HG03135 (cell line): ENCODE results near the gene RPUSD1.
A peak's percentile ranks its signal among the peaks of the same experiment; 100 is the strongest.
"Not testable (repeated sequence)": the region's sequence is repeated elsewhere in the genome, so short reads cannot be mapped to it uniquely, and the experiment has no call there.

ENCODE experiments used
- ATAC-seq: cut with Tn5 transposase; IDR thresholded peaks from one replicate; pipeline ENCODE4 v1.9.1; 2021; ENCODE audit warnings: mild to moderate bottlenecking, moderate library complexity; ENCODE audit not compliant: unreplicated experiment

Gene RPUSD1

GRCh38 chr16:787978-788398, at the start of gene RPUSD1:
RPUSD1 (minus strand) TSS chr16:788381; CDS start chr16:787737, 644 bp downstream.
- ATAC-seq = peak; percentile 18

- not testable (repeated sequence) for ATAC-seq
These were observed 48.6 kb upstream of the RPUSD1 start for GRCh38 chr16:836822-837221.

GRCh38 chr16:836221-836620, 48.0 kb upstream of the RPUSD1 start:
- ATAC-seq = no peak

- no peak for ATAC-seq
These were observed 47.2 kb upstream of the RPUSD1 start for GRCh38 chr16:835373-835772.

GRCh38 chr16:833411-833810, 45.2 kb upstream of the RPUSD1 start:
- ATAC-seq = no peak

- ATAC-seq = no peak
These were observed 44.6 kb upstream of the RPUSD1 start for GRCh38 chr16:832652-833336.

- ATAC-seq = no peak
These were observed 43.6 kb upstream of the RPUSD1 start for GRCh38 chr16:831571-832413.

GRCh38 chr16:830871-831570, 42.8 kb upstream of the RPUSD1 start:
- no peak for ATAC-seq

GRCh38 chr16:830107-830870, 42.1 kb upstream of the RPUSD1 start:
- no peak for ATAC-seq

- no peak for ATAC-seq
These were observed 40.7 kb upstream of the RPUSD1 start for GRCh38 chr16:828891-829290.

- no peak for ATAC-seq
These were observed 39.3 kb upstream of the RPUSD1 start for GRCh38 chr16:827513-827912.

GRCh38 chr16:825341-826061, 37.3 kb upstream of the RPUSD1 start:
- no peak for ATAC-seq

- ATAC-seq = no peak
These were observed 36.4 kb upstream of the RPUSD1 start for GRCh38 chr16:824601-825000.

- no peak for ATAC-seq
These were observed 36.0 kb upstream of the RPUSD1 start for GRCh38 chr16:824194-824593.

- no peak for ATAC-seq
These were observed 34.7 kb upstream of the RPUSD1 start for GRCh38 chr16:822909-823297.

GRCh38 chr16:822174-822908, 34.2 kb upstream of the RPUSD1 start:
- ATAC-seq = no peak

GRCh38 chr16:821751-822150, 33.6 kb upstream of the RPUSD1 start:
- no peak for ATAC-seq

- ATAC-seq = no peak
These were observed 32.6 kb upstream of the RPUSD1 start for GRCh38 chr16:820748-821147.

GRCh38 chr16:820044-820408, 31.8 kb upstream of the RPUSD1 start:
- not testable (repeated sequence) for ATAC-seq
